Aortic smooth muscle cell (primary cell): ENCODE measurements around the gene OR4A47. TPM values are rescaled to one million over a fixed set of nuclear protein-coding genes. Genes with fewer than 3 reads are reported as not detected.

Source experiments
- total RNA-seq: library from RNA; depleted of rRNA; stranded (reverse); fragments of >200 nt; gene quantifications from 2 replicates; pipeline ENCODE4 v1.2.3, GENCODE V29; 2014

Gene OR4A47
- not detected in 2 replicates for total RNA-seq

GRCh38 chr11:48488493-48488892 is at the start of gene OR4A47:
OR4A47 (plus strand) TSS chr11:48488793; CDS start chr11:48488793, 0 bp downstream.

Other genes starting within 250 kb of the OR4A47 start
- not detected in 2 replicates for gene OR4X2, start 243.7 kb upstream of the OR4A47 start, total RNA-seq
- gene OR4X1, start 224.9 kb upstream of the OR4A47 start, total RNA-seq, result not detected in 2 replicates
- gene OR4S1, start 182.6 kb upstream of the OR4A47 start, total RNA-seq, result not detected in 2 replicates
- not detected in 2 replicates for gene OR4C3, start 163.9 kb upstream of the OR4A47 start, total RNA-seq
- gene OR4C5, start 122.3 kb upstream of the OR4A47 start, total RNA-seq, result not detected in 2 replicates